Measurements from ENCODE around the gene SELENOK. TPM values are rescaled to one million over a fixed set of nuclear protein-coding genes. Genes with fewer than 3 reads are reported as not detected.

Gene SELENOK
- total and polyA plus RNA-seq, 4 donors, result 44.0 to 115 (median 78.6) TPM

Other genes with a start within 250 kb of the SELENOK start
- 1 to 10 TPM; 1.1 to 3.7 TPM for gene CHDH, start 45.4 kb downstream of the SELENOK start, total RNA-seq
- gene CHDH, start 45.4 kb downstream of the SELENOK start, polyA plus RNA-seq, result under 1 TPM; 0.56 to 0.63 TPM
- under 1 TPM; 0.52 to 0.96 TPM for gene IL17RB, start 45.3 kb downstream of the SELENOK start, total RNA-seq
- gene IL17RB, start 45.3 kb downstream of the SELENOK start, polyA plus RNA-seq, result 1 to 10 TPM in 1 of 2 donors, under 1 TPM in 1; 0.23 to 1.9 TPM
- gene ACTR8, start 9.7 kb downstream of the SELENOK start, total RNA-seq, result 10 to 100 TPM; 18.9 to 29.1 TPM
- 10 to 100 TPM in 1 of 2 donors, 1 to 10 TPM in 1; 5.4 to 14.0 TPM for gene ACTR8, start 9.7 kb downstream of the SELENOK start, polyA plus RNA-seq
- gene CACNA2D3, start 230.7 kb upstream of the SELENOK start, total RNA-seq, result 1 to 10 TPM; 1.2 to 2.4 TPM
- 1 to 10 TPM in 1 of 2 donors, under 1 TPM in 1; 0.72 to 1.8 TPM for gene CACNA2D3, start 230.7 kb upstream of the SELENOK start, polyA plus RNA-seq

Data from aorta (tissue), 4 donors.